Lower lobe of right lung (tissue), 2 donors: ENCODE data around the gene CFAP410. TPM values are rescaled to one million over a fixed set of nuclear protein-coding genes. Genes with fewer than 3 reads are reported as not detected.
A peak's percentile ranks its signal among the peaks of the same experiment; 100 is the strongest.

ENCODE experiments used
- ATAC-seq, 2 donors: fragments of 200-7000 bp; cut with Tn5 transposase; one replicate each; pipeline ENCODE4 v1.9.1; 2020 to 2022; ENCODE audit warnings: mild to moderate bottlenecking in 2 of 2, moderate library complexity in 2 of 2
- DNase-seq: peaks from one replicate; pipeline ENCODE4 v3.0.0-alpha.2; 2020
- H3K27ac ChIP-seq: fragments of 200-600 bp; one replicate; pipeline ENCODE4 v1.8.0; 2022
- H3K27me3 ChIP-seq: fragments of 200-600 bp; one replicate; pipeline ENCODE4 v1.8.0; 2022; ENCODE audit warnings: low read depth
- H3K36me3 ChIP-seq: fragments of 200-600 bp; one replicate; pipeline ENCODE4 v1.8.0; 2022; ENCODE audit warnings: mild to moderate bottlenecking
- H3K4me1 ChIP-seq: fragments of 200-600 bp; one replicate; pipeline ENCODE4 v1.8.0; 2022
- H3K4me3 ChIP-seq: fragments of 200-600 bp; one replicate; pipeline ENCODE4 v1.8.0; 2022; ENCODE audit warnings: mild to moderate bottlenecking
- H3K9me3 ChIP-seq: fragments of 200-600 bp; one replicate; pipeline ENCODE4 v1.8.0; 2022
- intact Hi-C: fragments of 100-400 bp; cut with DNase I; formaldehyde crosslinking; loops from one replicate; pipeline ENCODE4 v1.11.0; 2022
- total RNA-seq: library from RNA; stranded (reverse); fragmentation: NEBNext Ultra II Directional; extraction: Animal tissue kit (Norgen Biotek cat#: 25700); gene quantifications from one replicate; pipeline ENCODE4 v1.2.1, GENCODE V29; 2021
- TF ChIP-seq, protein P1 (sequence below): fragments of 200-600 bp; IDR thresholded peaks from one replicate; pipeline ENCODE4 v1.8.0; 2022; ENCODE audit warnings: antibody characterized with exemption, mild to moderate bottlenecking
- donor health status: DM: no; HTN: yes; CAD: no; lungs with severe emphysema.

CFAP410 gene
- total RNA-seq, 1 donor from 2014 or later: 20.3 TPM

DNA sequence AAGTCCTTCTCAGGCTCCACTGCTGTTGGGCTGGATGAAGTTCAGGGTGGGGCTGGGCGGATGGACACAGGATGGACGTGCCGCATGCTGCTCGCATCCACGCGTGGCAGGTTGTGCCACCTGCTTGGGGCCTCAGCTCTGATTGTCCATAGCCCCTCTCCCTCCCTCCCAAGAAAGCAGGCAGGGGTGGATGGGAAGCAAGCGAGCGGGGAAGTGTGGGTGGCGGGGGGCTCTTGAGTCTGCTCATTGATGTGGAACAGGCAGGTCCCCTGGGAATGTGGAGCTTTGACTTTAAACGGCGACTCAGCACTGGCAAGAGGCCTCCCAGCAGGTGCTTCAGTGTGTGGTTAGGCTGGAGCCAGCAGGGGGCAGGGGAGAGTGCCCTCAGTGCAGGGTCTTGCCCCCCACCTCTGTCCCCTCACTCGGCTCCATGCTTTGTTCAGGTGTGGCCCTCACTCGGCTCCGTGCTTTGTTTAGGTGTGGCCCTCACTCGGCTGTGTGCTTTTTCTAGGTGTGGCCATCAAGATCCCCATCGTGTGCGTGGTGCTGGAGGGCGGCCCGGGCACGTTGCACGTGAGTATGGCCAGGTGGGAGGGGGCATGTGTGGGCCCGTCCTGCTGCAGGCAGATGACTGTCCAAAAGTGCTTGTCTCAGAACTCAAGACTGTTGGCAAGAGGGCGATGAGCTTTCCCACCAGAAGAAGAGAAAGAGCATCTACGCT, 38.2 kb upstream of the CFAP410 start:
- Histone ChIP-seq H3K36me3 (no peaks in the 10 kb centered on the region), H3K27ac (no peak overlapping the region), H3K27me3 (peaks cover 4% of the 10 kb centered on the region), H3K9me3 (no peaks in the 10 kb centered on the region), H3K4me3 (no peak overlapping the region), H3K4me1 (peaks cover 14% of the 10 kb centered on the region)
- no peak for DNase-seq
- TF ChIP-seq, protein P1, sequence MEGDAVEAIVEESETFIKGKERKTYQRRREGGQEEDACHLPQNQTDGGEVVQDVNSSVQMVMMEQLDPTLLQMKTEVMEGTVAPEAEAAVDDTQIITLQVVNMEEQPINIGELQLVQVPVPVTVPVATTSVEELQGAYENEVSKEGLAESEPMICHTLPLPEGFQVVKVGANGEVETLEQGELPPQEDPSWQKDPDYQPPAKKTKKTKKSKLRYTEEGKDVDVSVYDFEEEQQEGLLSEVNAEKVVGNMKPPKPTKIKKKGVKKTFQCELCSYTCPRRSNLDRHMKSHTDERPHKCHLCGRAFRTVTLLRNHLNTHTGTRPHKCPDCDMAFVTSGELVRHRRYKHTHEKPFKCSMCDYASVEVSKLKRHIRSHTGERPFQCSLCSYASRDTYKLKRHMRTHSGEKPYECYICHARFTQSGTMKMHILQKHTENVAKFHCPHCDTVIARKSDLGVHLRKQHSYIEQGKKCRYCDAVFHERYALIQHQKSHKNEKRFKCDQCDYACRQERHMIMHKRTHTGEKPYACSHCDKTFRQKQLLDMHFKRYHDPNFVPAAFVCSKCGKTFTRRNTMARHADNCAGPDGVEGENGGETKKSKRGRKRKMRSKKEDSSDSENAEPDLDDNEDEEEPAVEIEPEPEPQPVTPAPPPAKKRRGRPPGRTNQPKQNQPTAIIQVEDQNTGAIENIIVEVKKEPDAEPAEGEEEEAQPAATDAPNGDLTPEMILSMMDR: no peak
- ATAC-seq: peak; percentile 11 to 36
- intact Hi-C loops: no loop called here

DNA sequence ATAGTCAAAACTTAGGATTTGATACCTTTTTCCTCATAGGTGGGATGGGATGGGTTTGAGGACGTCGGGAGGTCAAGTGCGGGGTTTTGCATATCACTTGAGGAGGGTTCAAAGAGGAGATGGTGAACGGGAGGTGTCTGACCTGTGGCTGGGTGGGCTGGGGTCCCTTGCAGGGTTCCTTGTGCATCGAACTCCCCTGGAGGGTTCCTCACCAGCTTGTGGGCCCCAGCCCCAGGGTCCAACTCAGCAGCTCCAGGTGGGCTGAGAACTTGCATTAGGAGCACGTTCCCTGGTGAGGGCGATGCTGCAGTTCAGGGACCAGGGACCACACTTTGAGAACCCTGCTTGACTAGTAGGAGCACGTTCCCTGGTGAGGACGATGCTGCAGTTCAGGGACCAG, 37.4 kb upstream of the CFAP410 start:
- intact Hi-C loops: no loop called here
- Histone ChIP-seq H3K27ac (no peak overlapping the region), H3K9me3 (no peaks in the 10 kb centered on the region), H3K4me1 (peaks cover 14% of the 10 kb centered on the region), H3K27me3 (peaks cover 6% of the 10 kb centered on the region), H3K36me3 (no peaks in the 10 kb centered on the region), H3K4me3 (no peak overlapping the region)
- TF ChIP-seq, protein P1: no peak
- DNase-seq (no peak), ATAC-seq (no peak)

DNA sequence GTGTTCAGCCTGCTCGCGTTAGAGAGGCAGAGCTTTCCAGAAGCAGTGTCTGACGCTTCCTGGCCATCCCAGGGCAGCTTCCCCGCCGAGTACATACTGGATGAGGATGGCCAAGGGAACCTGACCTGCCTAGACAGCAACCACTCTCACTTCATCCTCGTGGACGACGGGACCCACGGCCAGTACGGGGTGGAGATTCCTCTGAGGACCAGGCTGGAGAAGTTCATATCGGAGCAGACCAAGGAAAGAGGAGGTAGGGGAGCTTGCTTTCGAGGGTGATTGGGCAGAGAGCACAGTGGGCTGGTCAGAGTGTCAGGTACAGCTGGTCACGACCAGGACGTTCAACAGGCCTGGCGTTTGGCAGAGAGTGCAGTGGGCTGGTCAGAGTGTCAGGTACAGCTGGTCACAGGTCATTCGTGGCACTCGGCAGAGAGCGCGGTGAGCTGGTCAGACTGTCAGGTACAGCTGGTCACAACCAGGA, 36.6 kb upstream of the CFAP410 start:
- TF ChIP-seq, protein P1: no peak
- no peak overlapping the region for H3K27ac ChIP-seq
- ATAC-seq: no peak
- no peaks in the 10 kb centered on the region for H3K36me3 ChIP-seq
- H3K4me1 ChIP-seq: peaks cover 14% of the 10 kb centered on the region
- no peaks in the 10 kb centered on the region for H3K9me3 ChIP-seq
- intact Hi-C loops: no loop called here
- no peak overlapping the region for H3K4me3 ChIP-seq
- DNase-seq: no peak
- peaks cover 8% of the 10 kb centered on the region for H3K27me3 ChIP-seq

DNA sequence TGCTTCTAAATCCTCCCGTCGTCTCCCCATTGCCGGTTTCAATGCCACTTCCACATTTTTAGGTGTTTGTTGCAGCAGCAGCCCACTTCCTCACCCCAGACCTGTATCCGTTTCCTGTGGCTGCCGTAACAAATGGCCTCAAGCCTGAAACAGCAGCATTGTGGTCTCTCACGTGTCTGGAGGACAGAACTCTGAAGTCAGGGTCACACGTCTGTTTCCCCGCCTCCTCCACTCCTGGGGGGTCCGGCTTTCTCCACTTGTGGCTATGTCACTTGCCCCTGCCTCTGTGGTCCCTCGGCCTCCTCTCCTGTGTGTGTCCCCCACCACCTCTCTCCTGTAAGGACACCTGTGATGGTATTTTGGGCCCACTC, 36.1 kb upstream of the CFAP410 start:
- Histone ChIP-seq H3K27ac (no peak overlapping the region), H3K36me3 (no peaks in the 10 kb centered on the region), H3K27me3 (peaks cover 13% of the 10 kb centered on the region), H3K9me3 (no peaks in the 10 kb centered on the region), H3K4me1 (peaks cover 16% of the 10 kb centered on the region), H3K4me3 (no peak overlapping the region)
- intact Hi-C loops: no loop called here
- DNase-seq (peak; percentile 70), ATAC-seq (peak; percentile 53 to 58)
- TF ChIP-seq, protein P1: no peak

DNA sequence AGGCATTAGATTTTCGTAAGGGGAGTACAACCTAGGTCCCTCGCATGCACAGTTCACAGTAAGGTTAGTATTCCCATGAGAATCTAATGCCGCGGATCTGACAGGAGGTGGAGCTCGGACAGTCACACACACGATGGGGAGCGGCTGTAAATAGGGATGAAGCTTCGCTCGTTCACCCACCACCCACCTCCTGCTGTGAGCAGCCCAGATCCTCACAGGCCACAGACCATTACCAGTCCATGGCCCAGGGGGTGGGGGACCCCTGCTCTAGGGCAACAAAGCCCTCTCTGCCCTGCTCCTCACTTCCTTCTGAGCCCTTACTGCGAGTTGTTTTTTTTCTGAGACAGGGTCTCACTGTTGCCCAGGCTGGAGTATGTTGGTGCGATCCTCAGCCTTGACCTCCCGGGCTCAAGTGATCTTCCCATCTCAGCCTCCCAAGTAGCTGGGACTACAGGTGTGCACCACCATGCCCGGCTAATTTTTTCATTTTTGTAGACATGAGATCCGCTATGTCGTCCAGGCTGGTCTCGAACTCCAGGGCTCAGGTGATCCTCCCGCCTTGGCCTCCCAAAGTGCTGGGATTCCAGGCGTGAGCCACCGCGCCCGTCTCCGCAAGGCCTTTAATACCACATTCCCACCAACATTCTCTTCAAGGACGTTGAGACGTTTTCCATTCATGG, 35.6 kb upstream of the CFAP410 start:
- Histone ChIP-seq H3K27ac (no peak overlapping the region), H3K27me3 (peaks cover 13% of the 10 kb centered on the region), H3K36me3 (no peaks in the 10 kb centered on the region), H3K4me3 (no peak overlapping the region), H3K9me3 (no peaks in the 10 kb centered on the region), H3K4me1 (peaks cover 20% of the 10 kb centered on the region)
- no peak for DNase-seq
- TF ChIP-seq, protein P1: no peak
- intact Hi-C loops: no loop called here
- ATAC-seq: no peak
